HEK293T (cell line): ENCODE results near the gene NOTCH1.

ENCODE experiments used
- BHLHE40 ChIP-seq: fragments of 450-650 bp; IDR thresholded peaks from 2 replicates; pipeline ENCODE4 v1.6.1; 2016; ENCODE audit warnings: mild to moderate bottlenecking, moderate library complexity, borderline replicate concordance
- SP1 ChIP-seq: fragments of 450-650 bp; IDR thresholded peaks from 2 replicates; pipeline ENCODE4 v1.6.1; 2017
- TARDBP ChIP-seq: fragments of 450-650 bp; IDR thresholded peaks from 2 replicates; pipeline ENCODE4 v1.6.1; 2016

DNA sequence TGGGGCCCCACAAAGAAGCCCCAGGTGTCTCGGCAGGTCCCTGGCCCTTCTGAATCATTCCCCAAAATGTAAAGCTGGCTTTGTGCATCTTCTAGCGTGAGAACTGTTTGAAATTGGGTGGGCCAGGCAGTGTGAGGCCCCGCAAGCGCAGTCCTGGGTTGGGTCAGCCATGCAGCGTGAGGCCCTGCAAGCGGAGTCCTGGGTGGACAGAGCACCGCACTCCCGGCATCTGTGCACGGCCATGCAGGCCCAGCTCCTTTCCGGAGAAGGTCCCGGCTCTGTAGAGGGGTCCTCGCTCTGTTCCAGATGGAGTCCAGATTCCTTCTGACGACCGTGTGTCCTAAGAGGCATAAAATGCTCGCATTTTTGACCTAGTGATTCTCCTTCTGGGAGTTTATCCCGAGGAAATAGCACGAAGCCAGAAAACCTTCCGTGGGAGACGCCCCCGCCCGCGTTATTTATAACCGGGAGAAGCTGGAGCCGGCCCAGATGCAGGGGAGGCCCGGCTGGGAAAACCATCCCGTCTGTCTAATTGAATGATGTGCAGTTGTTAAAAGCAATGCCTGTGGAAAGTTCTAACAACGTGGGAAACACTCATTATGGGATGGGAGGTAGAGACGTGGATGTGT, 19.4 kb upstream of the NOTCH1 start:
- TF ChIP-seq BHLHE40 (no peak), TARDBP (no peak), SP1 (no peak)
